SK-N-SH (cell line): ENCODE results near the gene PIP5KL1. TPM values are rescaled to one million over a fixed set of nuclear protein-coding genes. Genes with fewer than 3 reads are reported as not detected.
A peak's percentile ranks its signal among the peaks of the same experiment; 100 is the strongest.

Experiments used
- CTCF ChIA-PET: fragments of 300-600, 350-600 bp; formaldehyde crosslinking; extraction: SDS; loops from one replicate; lab custom pipeline; 2021; lab: Yijun Ruan, JAX
- POLR2A ChIA-PET: fragments of 350-600 bp; sonication (Branson Sonifier 250); formaldehyde crosslinking; extraction: SDS; loops from one replicate; lab custom pipeline; 2020; ENCODE audit warnings: antibody characterized with exemption, inconsistent platforms; lab: Yijun Ruan, JAX
- DNase-seq: peaks from one replicate; pipeline ENCODE4 v3.0.0; 2012
- H2AFZ ChIP-seq: fragments of 200-600 bp; sonication (generic); 2 replicates; pipeline ENCODE4 v1.8.1; 2016; ENCODE audit warnings: antibody characterized with exemption, mild to moderate bottlenecking, low read depth
- H3F3A ChIP-seq: fragments of 200-600 bp; sonication (generic); replicated peaks from 2 replicates; pipeline ENCODE3; 2016; ENCODE audit warnings: antibody characterized with exemption, mild to moderate bottlenecking; ENCODE audit not compliant: insufficient read depth
- H3K27ac ChIP-seq, 2 experiments: fragments of 200-500 bp in 1 of 2; fragments of 200-600 bp in 1 of 2; sonication (Bioruptor generic) in 1 of 2; sonication (generic), shearing (Covaris generic) in 1 of 2; 2 replicates each; pipeline versions ENCODE4 v1.5.1 to v1.6.1; 2014 to 2016; ENCODE audit warnings: low read depth in 2 of 2, inconsistent platforms in 1 of 2, low read length in 1 of 2, mild to moderate bottlenecking in 1 of 2, mixed read lengths in 1 of 2
- H3K27me3 ChIP-seq: fragments of 200-600 bp; sonication (generic), shearing (Covaris generic); 2 replicates; pipeline ENCODE4 v1.6.1; 2016; ENCODE audit warnings: mixed run types; ENCODE audit not compliant: insufficient read depth
- H3K36me3 ChIP-seq, 2 experiments: fragments of 200-500 bp in 1 of 2; fragments of 200-600 bp in 1 of 2; sonication (Bioruptor generic) in 1 of 2; sonication (generic) in 1 of 2; replicated peaks in 1 of 2; 2 replicates each; pipeline versions ENCODE3 to v1.5.1; 2014 to 2016; ENCODE audit warnings: low read length in 1 of 2, mild to moderate bottlenecking in 1 of 2; ENCODE audit not compliant: insufficient read depth in 2 of 2, control insufficient read depth in 1 of 2
- H3K4me1 ChIP-seq, 2 experiments: fragments of 200-500 bp in 1 of 2; fragments of 200-600 bp in 1 of 2; sonication (Bioruptor generic) in 1 of 2; sonication (generic), shearing (Covaris generic) in 1 of 2; 2 replicates each; pipeline versions ENCODE4 v1.5.1 to v1.6.1; 2014 to 2016; ENCODE audit warnings: low read depth in 1 of 2, low read length in 1 of 2, mixed run types in 1 of 2; ENCODE audit not compliant: insufficient read depth in 2 of 2, control insufficient read depth in 1 of 2
- H3K4me2 ChIP-seq: fragments of 200-600 bp; sonication (generic), shearing (Covaris generic); 2 replicates; pipeline ENCODE4 v1.6.1; 2017; ENCODE audit warnings: mixed run types
- H3K4me3 ChIP-seq, 2 experiments: fragments of 200-500 bp in 1 of 2; fragments of 200-600 bp in 1 of 2; sonication (Bioruptor generic) in 1 of 2; sonication (generic), shearing (Covaris generic) in 1 of 2; 2 replicates each; pipeline versions ENCODE4 v1.5.1 to v1.8.1; 2014 to 2016; ENCODE audit warnings: low read depth in 2 of 2, inconsistent platforms in 1 of 2, low read length in 1 of 2, mild to moderate bottlenecking in 1 of 2, mixed read lengths in 1 of 2, moderate library complexity in 1 of 2
- H3K79me2 ChIP-seq: fragments of 200-600 bp; sonication (generic); 2 replicates; pipeline ENCODE4 v1.8.1; 2017; ENCODE audit warnings: mild to moderate bottlenecking; ENCODE audit not compliant: insufficient read depth
- H3K9ac ChIP-seq: fragments of 200-600 bp; sonication (generic); 2 replicates; pipeline ENCODE4 v1.6.1; 2017; ENCODE audit warnings: mixed run types
- H3K9me2 ChIP-seq: fragments of 200-600 bp; sonication (generic); 2 replicates; pipeline ENCODE4 v1.6.1; 2017; ENCODE audit warnings: mixed run types
- H3K9me3 ChIP-seq: fragments of 200-600 bp; sonication (generic); 2 replicates; pipeline ENCODE4 v1.6.1; 2017; ENCODE audit warnings: mixed run types, mild to moderate bottlenecking, moderate library complexity
- H4K20me1 ChIP-seq: fragments of 200-600 bp; sonication (generic); 2 replicates; pipeline ENCODE4 v1.6.1; 2017; ENCODE audit warnings: mild to moderate bottlenecking, mixed run types; ENCODE audit not compliant: insufficient read depth
- ELF1 ChIP-seq: IDR thresholded peaks from 2 replicates; pipeline ENCODE4 v1.4.0; 2012
- FOSL2 ChIP-seq: IDR thresholded peaks from 2 replicates; pipeline ENCODE4 v1.4.0; 2012; ENCODE audit warnings: low read depth, mild to moderate bottlenecking, moderate library complexity, borderline replicate concordance
- FOXM1 ChIP-seq: IDR thresholded peaks from 2 replicates; pipeline ENCODE4 v1.4.0; 2012; ENCODE audit warnings: low read depth, mild to moderate bottlenecking
- GABPA ChIP-seq: IDR thresholded peaks from 2 replicates; pipeline ENCODE4 v1.4.0; 2012; ENCODE audit warnings: low read depth, mild to moderate bottlenecking
- IRF3 ChIP-seq: fragments of 150-350 bp; IDR thresholded peaks from 2 replicates; pipeline ENCODE4 v1.6.1; 2016; ENCODE audit warnings: mild to moderate bottlenecking, low read depth, low read length
- MXI1 ChIP-seq: IDR thresholded peaks from 2 replicates; pipeline ENCODE4 v1.6.1; 2012; ENCODE audit warnings: mild to moderate bottlenecking, low read depth, low read length, improper control_type of control experiment
- PBX3 ChIP-seq: IDR thresholded peaks from 2 replicates; pipeline ENCODE4; 2012
- POLR2AphosphoS5 ChIP-seq: IDR thresholded peaks from 2 replicates; pipeline ENCODE4 v1.6.1; 2012; ENCODE audit warnings: low read depth, low read length
- RAD21 ChIP-seq: IDR thresholded peaks from 2 replicates; pipeline ENCODE4 v1.6.1; 2012; ENCODE audit warnings: mild to moderate bottlenecking, low read length
- REST ChIP-seq: IDR thresholded peaks from 2 replicates; pipeline ENCODE4 v1.6.1; 2012; ENCODE audit warnings: mild to moderate bottlenecking, low read depth, low read length, moderate library complexity
- SIN3A ChIP-seq: IDR thresholded peaks from 2 replicates; pipeline ENCODE4 v1.6.1; 2012; ENCODE audit warnings: low read depth, mild to moderate bottlenecking, low read length, moderate library complexity, borderline replicate concordance
- USF1 ChIP-seq: IDR thresholded peaks from 2 replicates; pipeline ENCODE4 v1.4.0; 2012; ENCODE audit warnings: low read depth, borderline replicate concordance
- USF2 ChIP-seq: fragments of 150-350 bp; IDR thresholded peaks from 2 replicates; pipeline ENCODE4 v1.6.1; 2017; ENCODE audit warnings: antibody characterized with exemption, low read length, low read depth, borderline replicate concordance
- ZBTB33 ChIP-seq: IDR thresholded peaks from 2 replicates; pipeline ENCODE4 v1.4.0; 2012; ENCODE audit warnings: low read depth, borderline replicate concordance
- WGBS: methylation state at CpG from one replicate; pipeline ENCODE4 v1.1.6; 2017; ENCODE audit warnings: low lambda C conversion rate; 5-methylcytosine and 5-hydroxymethylcytosine counted together
- polyA plus RNA-seq, 3 experiments: library from polyadenylated mRNA; depleted of rRNA; stranded (reverse); fragments of >200 nt; gene quantifications; 2 replicates each; pipeline ENCODE4 v1.2.3, GENCODE V29; 2012

Gene PIP5KL1
- polyA plus RNA-seq, 1 of the 3 experiments (the other 2 are of a cell fraction) = 4.0 TPM

GRCh38 chr9:127903557-127904475 lies 26.8 kb downstream of the PIP5KL1 start (continued):
- TF ChIP-seq ZBTB33 (no peak), POLR2AphosphoS5 (no peak), SIN3A (no peak), PBX3 (no peak), FOSL2 (no peak)

- CTCF ChIA-PET = interaction anchor here (1.2 to 2.0 kb wide), 4 partner anchors 10 to 164 kb away, joined by 3 to 11 read pairs (median 5); partner anchors contain the start of gene TOR2A
- 6% methylated on average over 7 of the region's 89 CpGs for WGBS
- TF ChIP-seq USF1 (no peak), PBX3 (no peak), FOXM1 (no peak), IRF3 (no peak), GABPA (peak; percentile 39; the same call in 1 of the 2 replicates), RAD21 (no peak), POLR2AphosphoS5 (no peak), FOSL2 (no peak), ELF1 (no peak), REST (no peak), SIN3A (no peak; the same call in 1 of the 2 replicates), MXI1 (peak; percentile 61; the same call in 1 of the 2 replicates), USF2 (no peak)
Measured at GRCh38 chr9:127899128-127899943, 31.2 kb downstream of the PIP5KL1 start, which contains the start of gene ST6GALNAC6. ST6GALNAC6 (minus strand) TSS chr9:127899603; CDS start chr9:127897981, 1,622 bp downstream.

More at GRCh38 chr9:127899128-127899943, 31.2 kb downstream of the PIP5KL1 start, which contains the start of gene ST6GALNAC6:
- peaks cover 9 to 29% of the 10 kb centered on the region in 2 experiments; a peak in 2 of 4 replicates for H3K4me1 ChIP-seq
- H3K79me2 ChIP-seq = peaks cover 26% of the 10 kb centered on the region
- H3K27ac ChIP-seq = peak within 1 kb of the TSS; percentile 73 to 76
- peak within 1 kb of the TSS; percentile 98 for H3K4me2 ChIP-seq
- no peaks in the 10 kb centered on the region for H3K9me3 ChIP-seq
- H3K36me3 ChIP-seq = peaks cover 20 to 25% of the 10 kb centered on the region in 2 experiments
- no peaks in the 10 kb centered on the region for H3K27me3 ChIP-seq
- POLR2A ChIA-PET = interaction anchor here (0.7 to 1.3 kb wide), 2 partner anchors 14 to 17 kb away, joined by 3 to 7 read pairs; partner anchors contain the start of gene ST6GALNAC4
- peak within 1 kb of the TSS; percentile 88 for H3K4me3 ChIP-seq
- no peaks in the 10 kb centered on the region for H4K20me1 ChIP-seq
- peak within 1 kb of the TSS; percentile 89 for H3K9ac ChIP-seq
- H2AFZ ChIP-seq = peak within 1 kb of the TSS; percentile 98
- peaks cover 7% of the 10 kb centered on the region for H3F3A ChIP-seq
- no peaks in the 10 kb centered on the region for H3K9me2 ChIP-seq
- DNase-seq = peak; percentile 98
